HT1080 (cell line): Measurements from ENCODE around the gene SLC13A3. TPM values are rescaled to one million over a fixed set of nuclear protein-coding genes. Genes with fewer than 3 reads are reported as not detected.

ENCODE experiments used
- DNase-seq: peaks from one replicate; pipeline ENCODE4 v3.0.0-alpha.2; 2015; ENCODE audit warnings: low read depth
- total RNA-seq: library from RNA; depleted of rRNA; stranded (reverse); fragments of >200 nt; shearing (Covaris generic); gene quantifications from 2 replicates; pipeline ENCODE4 v1.2.3, GENCODE V29; 2014

The SLC13A3 gene
- total RNA-seq, 1 experiment from 2014 or later: not detected

GRCh38 chr20:46657618-46658017 is 6.4 kb upstream of the SLC13A3 start:
- DNase-seq: no peak

- no peak for DNase-seq
These were observed 5.9 kb upstream of the SLC13A3 start for GRCh38 chr20:46657137-46657536.

GRCh38 chr20:46652699-46653098 is 1.4 kb upstream of the SLC13A3 start:
- no peak for DNase-seq

- no peak for DNase-seq
These were observed 626 bp downstream of the SLC13A3 start for GRCh38 chr20:46650575-46651090.

GRCh38 chr20:46649965-46650542 is 1.2 kb downstream of the SLC13A3 start:
- DNase-seq: no peak

- DNase-seq: no peak
These were observed 1.7 kb downstream of the SLC13A3 start for GRCh38 chr20:46649650-46649949.

GRCh38 chr20:46648903-46649649 is 2.2 kb downstream of the SLC13A3 start:
- no peak for DNase-seq

- no peak for DNase-seq
These were observed 3.8 kb downstream of the SLC13A3 start for GRCh38 chr20:46647469-46647868.

- DNase-seq: no peak
These were observed 4.4 kb downstream of the SLC13A3 start for GRCh38 chr20:46646659-46647380.

GRCh38 chr20:46646122-46646521 is 5.1 kb downstream of the SLC13A3 start:
- DNase-seq: no peak

GRCh38 chr20:46644733-46645132 is 6.5 kb downstream of the SLC13A3 start:
- no peak for DNase-seq

- DNase-seq: no peak
These were observed 7.1 kb downstream of the SLC13A3 start for GRCh38 chr20:46644160-46644559.

- DNase-seq: no peak
These were observed 8.3 kb downstream of the SLC13A3 start for GRCh38 chr20:46642969-46643343.

- DNase-seq: no peak
These were observed 8.8 kb downstream of the SLC13A3 start for GRCh38 chr20:46642265-46642968.

GRCh38 chr20:46641424-46641823 is 9.8 kb downstream of the SLC13A3 start:
- DNase-seq: no peak

- DNase-seq: no peak
These were observed 10.5 kb downstream of the SLC13A3 start for GRCh38 chr20:46640536-46641311.

- no peak for DNase-seq
These were observed 11.2 kb downstream of the SLC13A3 start for GRCh38 chr20:46640044-46640443.

- no peak for DNase-seq
These were observed 11.7 kb downstream of the SLC13A3 start for GRCh38 chr20:46639587-46639986.

GRCh38 chr20:46638898-46639274 is 12.4 kb downstream of the SLC13A3 start:
- no peak for DNase-seq

GRCh38 chr20:46638134-46638897 is 12.9 kb downstream of the SLC13A3 start:
- no peak for DNase-seq
